SK-N-SH treated with all-trans-retinoic acid at 6 μM for 48 hours (cell line): ENCODE measurements around the gene GUCY2F.

ENCODE experiments used
- ATAC-seq: fragments of 200-7000 bp; cut with Tn5 transposase; 3 replicates; pipeline ENCODE4 v1.9.1; 2020; ENCODE audit warnings: mild to moderate bottlenecking, moderate library complexity
- ARNTL ChIP-seq: fragments of 450-650 bp; formaldehyde crosslinking; IDR thresholded peaks from 2 replicates; pipeline ENCODE4 v1.5.0; 2020; ENCODE audit warnings: low read depth, mild to moderate bottlenecking, moderate library complexity, borderline replicate concordance
- BACH2 ChIP-seq: fragments of 250-450 bp; sonication (Bioruptor Pico); IDR thresholded peaks from 2 replicates; pipeline ENCODE4 v1.9.0; 2021; ENCODE audit warnings: mild to moderate bottlenecking, borderline replicate concordance
- CSDC2 ChIP-seq: fragments of 250-450 bp; sonication (Bioruptor Pico); IDR thresholded peaks from 2 replicates; pipeline ENCODE4 v1.5.0; 2020; ENCODE audit warnings: mild to moderate bottlenecking, moderate library complexity
- ESRRG ChIP-seq: fragments of 250-450 bp; sonication (Bioruptor Pico); IDR thresholded peaks from 2 replicates; pipeline ENCODE4 v1.6.1; 2021; ENCODE audit warnings: mild to moderate bottlenecking
- GLIS3 ChIP-seq: fragments of 250-450 bp; sonication (Bioruptor Pico); IDR thresholded peaks from 2 replicates; pipeline ENCODE4 v1.5.0; 2020; ENCODE audit warnings: mild to moderate bottlenecking, moderate library complexity
- ISL1 ChIP-seq: fragments of 250-450 bp; sonication (Bioruptor Pico); IDR thresholded peaks from 2 replicates; pipeline ENCODE4 v2.1.2; 2022; ENCODE audit warnings: mild to moderate bottlenecking, moderate library complexity
- OSR1 ChIP-seq: fragments of 250-450 bp; sonication (Bioruptor Pico); IDR thresholded peaks from 2 replicates; pipeline ENCODE4 v1.8.0; 2022; ENCODE audit warnings: moderate library complexity, mild to moderate bottlenecking, inconsistent platforms
- PPARA ChIP-seq: fragments of 250-450 bp; sonication (Bioruptor Pico); IDR thresholded peaks from 2 replicates; pipeline ENCODE4 v1.5.0; 2020; ENCODE audit warnings: mild to moderate bottlenecking, borderline replicate concordance
- RARB ChIP-seq: fragments of 250-450 bp; sonication (Bioruptor Pico); IDR thresholded peaks from 2 replicates; pipeline ENCODE4 v1.8.0; 2021; ENCODE audit warnings: mild to moderate bottlenecking, moderate library complexity
- SNAI2 ChIP-seq: fragments of 250-450 bp; sonication (Bioruptor Pico); IDR thresholded peaks from 2 replicates; pipeline ENCODE4 v1.5.0; 2020; ENCODE audit warnings: mild to moderate bottlenecking, moderate library complexity
- TCF4 ChIP-seq: fragments of 250-450 bp; sonication (Bioruptor Pico); IDR thresholded peaks from 2 replicates; pipeline ENCODE4 v1.8.0; 2021; ENCODE audit warnings: mild to moderate bottlenecking, moderate library complexity, borderline replicate concordance
- TOX ChIP-seq: fragments of 250-450 bp; sonication (Bioruptor Pico); IDR thresholded peaks from 2 replicates; pipeline ENCODE4 v1.8.0; 2021; ENCODE audit warnings: mild to moderate bottlenecking, moderate library complexity, borderline replicate concordance
- ZC3H10 ChIP-seq: fragments of 250-450 bp; sonication (Bioruptor Pico); IDR thresholded peaks from 2 replicates; pipeline ENCODE4 v1.5.1; 2021; ENCODE audit warnings: mild to moderate bottlenecking, moderate library complexity
- ZFP3 ChIP-seq: fragments of 250-450 bp; sonication (Bioruptor Pico); IDR thresholded peaks from 2 replicates; pipeline ENCODE4 v1.5.0; 2020; ENCODE audit warnings: mild to moderate bottlenecking, moderate library complexity
- ZFP30 ChIP-seq: fragments of 450-650 bp; formaldehyde crosslinking; IDR thresholded peaks from 2 replicates; pipeline ENCODE4 v1.5.0; 2022; ENCODE audit warnings: mild to moderate bottlenecking, moderate library complexity
- ZNF565 ChIP-seq: fragments of 450-650 bp; formaldehyde crosslinking; conservative IDR thresholded peaks from 2 replicates; pipeline ENCODE4 v1.5.0; 2020; ENCODE audit warnings: low read depth, mild to moderate bottlenecking, moderate library complexity
- ZNF70 ChIP-seq: fragments of 450-650 bp; formaldehyde crosslinking; IDR thresholded peaks from 2 replicates; pipeline ENCODE4 v1.5.0; 2020; ENCODE audit warnings: mild to moderate bottlenecking, moderate library complexity
- ZNF8 ChIP-seq: fragments of 450-650 bp; formaldehyde crosslinking; IDR thresholded peaks from 2 replicates; pipeline ENCODE4 v1.5.0; 2020; ENCODE audit warnings: mild to moderate bottlenecking, moderate library complexity
- TF ChIP-seq, protein P1 (sequence below): fragments of 250-450 bp; sonication (Bioruptor Pico); IDR thresholded peaks from 2 replicates; pipeline ENCODE4 v1.5.1; 2021; ENCODE audit warnings: mild to moderate bottlenecking, moderate library complexity
- TF ChIP-seq, protein P2 (sequence below): fragments of 250-450 bp; sonication (Bioruptor Pico); IDR thresholded peaks from 2 replicates; pipeline ENCODE4 v1.8.0; 2020; ENCODE audit warnings: mild to moderate bottlenecking, moderate library complexity, borderline replicate concordance
- TF ChIP-seq, protein P3 (sequence below): fragments of 250-450 bp; sonication (Bioruptor Pico); IDR thresholded peaks from 2 replicates; pipeline ENCODE4 v1.5.1; 2020; ENCODE audit warnings: low read depth, mild to moderate bottlenecking, moderate library complexity

Gene GUCY2F

DNA sequence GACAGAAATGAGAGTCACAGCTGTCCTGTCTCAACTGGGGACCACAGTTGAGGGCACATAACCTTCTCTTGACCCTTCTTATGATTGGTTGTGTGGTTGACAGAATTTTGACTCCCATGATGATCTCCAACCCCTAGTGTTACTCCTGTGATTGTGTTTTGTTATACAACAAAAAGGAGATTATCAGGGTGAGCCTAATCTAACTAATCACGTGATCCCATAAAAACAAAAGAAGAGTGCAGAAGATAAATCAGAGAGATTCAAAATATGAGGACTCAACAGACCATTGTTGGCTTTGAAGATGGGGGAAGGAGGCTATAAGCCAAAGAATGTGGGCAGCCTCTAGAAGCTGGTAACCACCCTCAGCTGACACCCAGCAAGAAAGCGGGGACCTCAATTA lies 72.7 kb downstream of the GUCY2F start:
- TF ChIP-seq ZNF8 (CRISPR knock-in tag) (no peak), TCF4 (CRISPR knock-in tag) (no peak), PPARA (no peak), CSDC2 (CRISPR knock-in tag) (no peak), ESRRG (CRISPR knock-in tag) (no peak)
- TF ChIP-seq, protein P1, sequence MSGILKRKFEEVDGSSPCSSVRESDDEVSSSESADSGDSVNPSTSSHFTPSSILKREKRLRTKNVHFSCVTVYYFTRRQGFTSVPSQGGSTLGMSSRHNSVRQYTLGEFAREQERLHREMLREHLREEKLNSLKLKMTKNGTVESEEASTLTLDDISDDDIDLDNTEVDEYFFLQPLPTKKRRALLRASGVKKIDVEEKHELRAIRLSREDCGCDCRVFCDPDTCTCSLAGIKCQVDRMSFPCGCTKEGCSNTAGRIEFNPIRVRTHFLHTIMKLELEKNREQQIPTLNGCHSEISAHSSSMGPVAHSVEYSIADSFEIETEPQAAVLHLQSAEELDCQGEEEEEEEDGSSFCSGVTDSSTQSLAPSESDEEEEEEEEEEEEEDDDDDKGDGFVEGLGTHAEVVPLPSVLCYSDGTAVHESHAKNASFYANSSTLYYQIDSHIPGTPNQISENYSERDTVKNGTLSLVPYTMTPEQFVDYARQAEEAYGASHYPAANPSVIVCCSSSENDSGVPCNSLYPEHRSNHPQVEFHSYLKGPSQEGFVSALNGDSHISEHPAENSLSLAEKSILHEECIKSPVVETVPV = no peak
- TF ChIP-seq, protein P2, sequence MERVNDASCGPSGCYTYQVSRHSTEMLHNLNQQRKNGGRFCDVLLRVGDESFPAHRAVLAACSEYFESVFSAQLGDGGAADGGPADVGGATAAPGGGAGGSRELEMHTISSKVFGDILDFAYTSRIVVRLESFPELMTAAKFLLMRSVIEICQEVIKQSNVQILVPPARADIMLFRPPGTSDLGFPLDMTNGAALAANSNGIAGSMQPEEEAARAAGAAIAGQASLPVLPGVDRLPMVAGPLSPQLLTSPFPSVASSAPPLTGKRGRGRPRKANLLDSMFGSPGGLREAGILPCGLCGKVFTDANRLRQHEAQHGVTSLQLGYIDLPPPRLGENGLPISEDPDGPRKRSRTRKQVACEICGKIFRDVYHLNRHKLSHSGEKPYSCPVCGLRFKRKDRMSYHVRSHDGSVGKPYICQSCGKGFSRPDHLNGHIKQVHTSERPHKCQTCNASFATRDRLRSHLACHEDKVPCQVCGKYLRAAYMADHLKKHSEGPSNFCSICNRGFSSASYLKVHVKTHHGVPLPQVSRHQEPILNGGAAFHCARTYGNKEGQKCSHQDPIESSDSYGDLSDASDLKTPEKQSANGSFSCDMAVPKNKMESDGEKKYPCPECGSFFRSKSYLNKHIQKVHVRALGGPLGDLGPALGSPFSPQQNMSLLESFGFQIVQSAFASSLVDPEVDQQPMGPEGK (CRISPR knock-in tag) = no peak
- no peak for ATAC-seq

DNA sequence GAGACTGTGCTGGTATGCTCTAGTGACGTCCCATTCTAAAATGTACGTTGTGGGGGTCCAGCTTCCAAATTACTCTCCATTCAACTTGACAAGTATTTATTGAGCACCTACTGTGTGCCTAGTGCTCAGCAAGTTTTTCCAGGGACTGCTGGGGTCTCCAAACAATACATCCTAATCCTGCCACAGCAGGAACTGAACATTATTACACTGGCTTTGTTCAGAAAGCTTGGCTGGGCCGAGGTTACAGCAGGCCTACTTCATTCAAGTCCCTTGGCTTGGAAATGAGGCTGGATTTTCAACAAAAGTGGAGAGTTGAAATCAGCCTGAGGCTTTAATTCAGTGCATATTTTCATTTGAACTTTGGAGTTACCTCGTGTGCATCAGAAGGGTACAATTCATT lies 78.0 kb downstream of the GUCY2F start:
- no peak for ATAC-seq
- TF ChIP-seq ZFP3 (CRISPR knock-in tag) (no peak), OSR1 (CRISPR knock-in tag) (no peak), PPARA (no peak), ZFP30 (CRISPR knock-in tag) (no peak), BACH2 (CRISPR knock-in tag) (no peak), RARB (CRISPR knock-in tag) (no peak), ARNTL (CRISPR knock-in tag) (no peak), ZNF70 (CRISPR knock-in tag) (no peak), ZC3H10 (CRISPR knock-in tag) (no peak), TOX (CRISPR knock-in tag) (no peak), GLIS3 (CRISPR knock-in tag) (no peak), ISL1 (CRISPR knock-in tag) (no peak), TCF4 (CRISPR knock-in tag) (no peak), SNAI2 (CRISPR knock-in tag) (no peak)
- TF ChIP-seq, protein P3, sequence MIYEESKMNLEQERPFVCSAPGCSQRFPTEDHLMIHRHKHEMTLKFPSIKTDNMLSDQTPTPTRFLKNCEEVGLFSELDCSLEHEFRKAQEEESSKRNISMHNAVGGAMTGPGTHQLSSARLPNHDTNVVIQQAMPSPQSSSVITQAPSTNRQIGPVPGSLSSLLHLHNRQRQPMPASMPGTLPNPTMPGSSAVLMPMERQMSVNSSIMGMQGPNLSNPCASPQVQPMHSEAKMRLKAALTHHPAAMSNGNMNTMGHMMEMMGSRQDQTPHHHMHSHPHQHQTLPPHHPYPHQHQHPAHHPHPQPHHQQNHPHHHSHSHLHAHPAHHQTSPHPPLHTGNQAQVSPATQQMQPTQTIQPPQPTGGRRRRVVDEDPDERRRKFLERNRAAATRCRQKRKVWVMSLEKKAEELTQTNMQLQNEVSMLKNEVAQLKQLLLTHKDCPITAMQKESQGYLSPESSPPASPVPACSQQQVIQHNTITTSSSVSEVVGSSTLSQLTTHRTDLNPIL (CRISPR knock-in tag) = no peak

DNA sequence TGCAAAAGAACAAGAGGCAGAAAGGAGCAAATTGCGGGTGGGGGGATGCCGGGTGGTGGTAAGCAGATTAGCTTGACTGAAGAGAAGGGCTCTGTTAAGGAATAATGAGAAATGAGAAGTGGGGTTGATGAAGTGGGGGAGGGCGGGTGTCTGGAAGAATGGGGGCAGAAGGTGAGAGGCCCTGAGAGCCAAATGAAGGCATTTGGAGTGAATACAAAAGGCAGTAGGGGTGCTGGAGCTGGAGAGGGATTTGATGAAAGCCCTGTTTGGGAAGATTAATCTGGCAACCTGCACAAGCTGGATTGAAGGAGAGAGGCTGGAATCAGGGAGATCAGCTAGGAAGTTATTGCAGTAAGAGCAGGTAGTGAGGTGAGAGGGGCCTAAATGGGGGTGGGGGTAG lies 82.1 kb downstream of the GUCY2F start:
- no peak for ATAC-seq
- TF ChIP-seq ISL1 (CRISPR knock-in tag) = no peak
- TF ChIP-seq ZNF565 (CRISPR knock-in tag) = no peak
- TF ChIP-seq TOX (CRISPR knock-in tag) = no peak
- TF ChIP-seq TCF4 (CRISPR knock-in tag) = no peak
- TF ChIP-seq, all 23 proteins: peak for 0

DNA sequence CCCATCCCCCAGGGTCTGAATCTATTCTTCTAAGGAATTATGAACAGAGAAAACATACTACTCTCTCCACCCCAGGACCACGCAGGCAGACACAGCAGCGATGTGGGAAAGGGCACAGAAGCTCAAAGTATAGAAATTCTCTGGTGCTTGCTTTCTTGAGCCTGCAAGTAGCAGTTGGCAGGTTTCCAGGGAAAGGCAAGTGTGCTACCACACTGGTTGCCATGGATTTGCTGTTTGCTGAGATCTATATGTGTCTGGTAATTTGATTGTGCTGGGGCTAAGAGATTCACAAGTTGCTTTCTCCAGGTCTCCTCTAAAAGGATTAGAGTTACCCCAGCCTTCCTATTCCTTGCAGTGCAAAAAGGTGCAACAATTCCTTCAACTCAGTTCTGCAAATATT lies 83.1 kb downstream of the GUCY2F start:
- TF ChIP-seq, protein P3 (CRISPR knock-in tag) = no peak
- TF ChIP-seq, protein P2 (CRISPR knock-in tag) = no peak
- no peak for TF ChIP-seq ZNF565 (CRISPR knock-in tag)
- TF ChIP-seq, protein P1 = no peak
- TF ChIP-seq BACH2 (CRISPR knock-in tag) = no peak
- TF ChIP-seq GLIS3 (CRISPR knock-in tag) = no peak
- no peak for TF ChIP-seq TCF4 (CRISPR knock-in tag)
- no peak for TF ChIP-seq CSDC2 (CRISPR knock-in tag)
- TF ChIP-seq TOX (CRISPR knock-in tag) = no peak
- no peak for TF ChIP-seq ESRRG (CRISPR knock-in tag)
- no peak for TF ChIP-seq ZNF70 (CRISPR knock-in tag)
- TF ChIP-seq SNAI2 (CRISPR knock-in tag) = no peak
- no peak for TF ChIP-seq RARB (CRISPR knock-in tag)
- ATAC-seq = no peak
